Measurements from ENCODE around the gene RPH3AL. TPM values are rescaled to one million over a fixed set of nuclear protein-coding genes. Genes with fewer than 3 reads are reported as not detected.

Gene RPH3AL
- total and polyA plus RNA-seq, 10 donors, result 4.8 to 182 (median 49.1) TPM

DNA sequence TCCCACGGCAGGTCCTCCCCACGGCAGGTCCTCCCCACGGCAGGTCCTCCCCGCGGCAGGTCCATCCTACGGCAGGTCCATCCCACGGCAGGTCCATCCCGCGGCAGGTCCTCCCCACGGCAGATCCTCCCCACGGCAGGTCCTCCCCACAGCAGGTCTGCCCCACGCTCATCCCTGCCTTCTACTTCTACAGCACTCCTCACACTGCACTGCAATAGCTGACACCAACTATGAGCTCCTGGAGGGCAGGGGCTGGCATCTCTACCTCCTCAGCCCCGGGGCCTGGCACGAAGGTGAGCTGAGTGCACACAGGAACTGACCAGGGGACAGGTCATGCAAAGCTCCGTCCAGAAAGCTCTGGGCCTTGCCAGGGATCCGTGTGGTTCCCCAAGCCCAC is 45.3 kb downstream of the RPH3AL start:
- Histone ChIP-seq H3K36me3 (peaks cover 0 to 7% (median 0%) of the 10 kb centered on the region in 6 donors), H3K27me3 (replicated peaks in 1 of 7) (peaks cover 0 to 5% (median 0%) of the 10 kb centered on the region in 7 donors), H3K4me3 (no peak overlapping the region), H3K9me3 (no peaks in the 10 kb centered on the region), H3K27ac (peak overlapping the region in 5 of 8 donors; percentile 38 to 57 (median 46)), H3K4me1 (peaks cover 0 to 44% (median 23%) of the 10 kb centered on the region in 6 donors)
- DNase-seq, result peak; percentile 60
- intact Hi-C loops (cut with DNase I; ENCODE audit: low total_unique reads), result no loop called here
- TF ChIP-seq POLR2AphosphoS5 (IDR thresholded peaks at IDR 0.05), result no peak
- TF ChIP-seq POLR2A (IDR thresholded peaks at IDR 0.05), result no peak
- TF ChIP-seq, protein P1, sequence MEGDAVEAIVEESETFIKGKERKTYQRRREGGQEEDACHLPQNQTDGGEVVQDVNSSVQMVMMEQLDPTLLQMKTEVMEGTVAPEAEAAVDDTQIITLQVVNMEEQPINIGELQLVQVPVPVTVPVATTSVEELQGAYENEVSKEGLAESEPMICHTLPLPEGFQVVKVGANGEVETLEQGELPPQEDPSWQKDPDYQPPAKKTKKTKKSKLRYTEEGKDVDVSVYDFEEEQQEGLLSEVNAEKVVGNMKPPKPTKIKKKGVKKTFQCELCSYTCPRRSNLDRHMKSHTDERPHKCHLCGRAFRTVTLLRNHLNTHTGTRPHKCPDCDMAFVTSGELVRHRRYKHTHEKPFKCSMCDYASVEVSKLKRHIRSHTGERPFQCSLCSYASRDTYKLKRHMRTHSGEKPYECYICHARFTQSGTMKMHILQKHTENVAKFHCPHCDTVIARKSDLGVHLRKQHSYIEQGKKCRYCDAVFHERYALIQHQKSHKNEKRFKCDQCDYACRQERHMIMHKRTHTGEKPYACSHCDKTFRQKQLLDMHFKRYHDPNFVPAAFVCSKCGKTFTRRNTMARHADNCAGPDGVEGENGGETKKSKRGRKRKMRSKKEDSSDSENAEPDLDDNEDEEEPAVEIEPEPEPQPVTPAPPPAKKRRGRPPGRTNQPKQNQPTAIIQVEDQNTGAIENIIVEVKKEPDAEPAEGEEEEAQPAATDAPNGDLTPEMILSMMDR (IDR thresholded peaks at IDR 0.05 in 8 of 11, conservative IDR thresholded peaks at IDR 0.05 in 3 of 11), result no peak
- WGBS, 5 donors, result 82 to 96% (median 89%) methylated on average over 12 to 16 of the region's 16 CpGs

- intact Hi-C loops (cut with DNase I; ENCODE audit: low total_unique reads), result no loop called here
- H3K9me3 ChIP-seq, result no peaks in the 10 kb centered on the region
- TF ChIP-seq POLR2A (IDR thresholded peaks at IDR 0.05) (no peak), POLR2AphosphoS5 (IDR thresholded peaks at IDR 0.05) (no peak)
- TF ChIP-seq, protein P1 (IDR thresholded peaks at IDR 0.05 in 8 of 11, conservative IDR thresholded peaks at IDR 0.05 in 3 of 11), result no peak
- H3K4me3 ChIP-seq, result no peak overlapping the region
- WGBS, 5 donors, result 77 to 84% (median 80%) methylated on average over 19 to 26 of the region's 26 CpGs
- peak overlapping the region in 1 of 8 donors; percentile 30 for H3K27ac ChIP-seq
- H3K36me3 ChIP-seq, result peaks cover 0 to 13% (median 0%) of the 10 kb centered on the region in 6 donors
- peaks cover 0 to 49% (median 26%) of the 10 kb centered on the region in 6 donors for H3K4me1 ChIP-seq
- DNase-seq, result peak; percentile 52
- peaks cover 0 to 5% (median 0%) of the 10 kb centered on the region in 7 donors for H3K27me3 ChIP-seq (replicated peaks in 1 of 7)
Measured at GRCh38 chr17:306536-307294, 45.9 kb downstream of the RPH3AL start.

DNA sequence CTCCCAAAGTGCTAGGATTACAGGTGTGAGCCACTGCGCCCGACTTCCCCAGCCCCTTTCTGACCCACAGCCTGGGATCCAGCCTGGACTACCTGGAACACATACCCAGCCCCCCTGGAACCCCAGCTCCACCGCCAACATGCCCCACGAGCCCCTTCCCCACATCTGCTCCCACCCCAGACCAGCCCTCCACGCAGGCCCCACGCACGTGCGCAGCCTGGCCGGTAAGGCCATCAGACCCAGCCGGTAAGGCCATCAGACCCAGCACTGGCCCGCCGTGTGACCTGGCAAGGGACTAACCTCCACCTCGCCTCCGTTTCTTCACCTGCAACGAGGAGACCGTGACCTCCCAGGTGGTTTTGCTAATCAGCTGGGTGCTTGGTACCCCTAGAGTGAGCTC is 46.5 kb downstream of the RPH3AL start:
- intact Hi-C loops (cut with DNase I; ENCODE audit: low total_unique reads), result no loop called here
- peaks cover 0 to 55% (median 26%) of the 10 kb centered on the region in 6 donors for H3K4me1 ChIP-seq
- no peaks in the 10 kb centered on the region for H3K9me3 ChIP-seq
- 95 to 98% (median 95%) methylated on average over 16 of the region's 16 CpGs for WGBS, 5 donors
- peaks cover 0 to 5% (median 0%) of the 10 kb centered on the region in 7 donors for H3K27me3 ChIP-seq (replicated peaks in 1 of 7)
- TF ChIP-seq POLR2A (IDR thresholded peaks at IDR 0.05), result no peak
- TF ChIP-seq, protein P1 (IDR thresholded peaks at IDR 0.05 in 8 of 11, conservative IDR thresholded peaks at IDR 0.05 in 3 of 11), result no peak
- no peak for TF ChIP-seq POLR2AphosphoS5 (IDR thresholded peaks at IDR 0.05)
- H3K27ac ChIP-seq, result peak overlapping the region in 1 of 8 donors; percentile 30
- H3K4me3 ChIP-seq, result no peak overlapping the region
- no peak for DNase-seq
- peaks cover 0 to 16% (median 0%) of the 10 kb centered on the region in 6 donors for H3K36me3 ChIP-seq
